ENCODE results near the gene GLMP.
A peak's percentile ranks its signal among the peaks of the same experiment; 100 is the strongest.

The GLMP gene

DNA sequence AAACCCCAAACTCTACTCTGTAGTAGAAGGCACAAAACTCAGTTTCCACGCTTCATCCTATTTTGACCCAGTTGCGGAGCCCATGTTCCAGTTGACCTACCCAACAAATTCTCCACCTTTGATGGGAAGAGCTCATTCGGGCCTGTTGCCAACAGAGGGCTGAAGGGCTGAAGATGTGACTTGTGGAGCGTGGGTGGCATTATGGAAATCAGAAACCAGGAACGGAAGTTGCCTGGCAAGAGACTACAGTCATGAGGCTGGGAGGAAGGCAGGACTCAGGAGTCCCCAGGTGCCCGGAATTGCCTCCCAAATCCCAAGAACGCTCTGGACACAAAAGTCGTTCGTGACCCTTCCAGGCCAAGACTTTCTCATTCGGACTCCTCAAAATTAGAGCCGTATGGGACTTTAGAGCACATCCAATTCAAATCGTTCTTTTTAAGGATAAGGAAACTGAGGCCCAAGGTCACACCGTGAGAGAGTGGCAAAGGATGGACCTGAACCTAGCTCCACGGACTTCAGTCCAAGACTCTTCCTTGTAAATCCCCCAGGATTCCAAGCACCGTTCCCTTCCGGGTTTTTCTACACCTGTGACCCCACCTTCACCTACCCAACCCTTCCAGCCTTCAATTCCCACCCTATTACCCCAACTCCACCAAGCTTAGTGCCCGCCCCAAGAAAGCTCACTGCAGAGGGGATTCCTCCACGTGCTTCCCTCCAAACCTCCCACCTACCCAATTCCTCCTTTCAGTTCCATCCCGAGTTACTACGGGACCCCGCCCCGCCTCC is 13.6 kb downstream of the GLMP start:
- TF ChIP-seq POLR2AphosphoS5 (IDR thresholded peaks at IDR 0.05; ENCODE audit: low read depth, low read length) (0 out of 2 replicates have a peak, but pooled peaks have one; percentile 45), TAF1 (IDR thresholded peaks at IDR 0.05; ENCODE audit: low read depth, low read length) (no peak), PAX5 (IDR thresholded peaks at IDR 0.05; ENCODE audit: insufficient read depth, low read length, severe bottlenecking) (no peak), SPI1 (IDR thresholded peaks at IDR 0.05; ENCODE audit: low read depth, low read length) (no peak), POU2F2 (IDR thresholded peaks at IDR 0.05; ENCODE audit: low read depth, low read length) (no peak), POLR2A (IDR thresholded peaks at IDR 0.05; ENCODE audit: low read depth, low read length) (peak; percentile 7; the same call in 1 of the 2 replicates)
- DNase-seq (ENCODE audit: insufficient read length, low spot score) (no peak), FAIRE-seq (no peak)

DNA sequence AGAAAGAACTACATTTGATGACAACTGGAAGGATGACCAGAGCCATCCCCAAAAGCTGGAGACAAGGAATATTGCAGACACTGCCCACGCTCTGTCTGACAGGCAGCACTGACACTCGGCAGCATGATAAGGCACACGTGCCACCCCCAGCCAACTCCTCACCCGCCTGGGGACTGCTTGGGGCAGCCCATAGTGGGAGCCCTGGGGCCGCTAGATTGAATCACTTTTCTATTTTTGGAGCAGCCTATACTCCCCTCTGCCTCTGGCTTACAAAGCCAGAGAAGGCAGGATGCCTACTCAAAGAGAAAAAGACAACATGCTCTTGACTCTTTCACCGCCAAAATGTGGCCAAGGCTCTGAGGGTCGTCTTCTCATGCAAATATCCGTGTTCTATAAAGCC is 14.2 kb downstream of the GLMP start:
- 0 out of 2 replicates have a peak, but pooled peaks have one; percentile 22 for TF ChIP-seq POLR2AphosphoS5 (IDR thresholded peaks at IDR 0.05; ENCODE audit: low read depth, low read length)
- no peak for TF ChIP-seq PAX5 (IDR thresholded peaks at IDR 0.05; ENCODE audit: insufficient read depth, low read length, severe bottlenecking)
- no peak for TF ChIP-seq TAF1 (IDR thresholded peaks at IDR 0.05; ENCODE audit: low read depth, low read length)
- TF ChIP-seq SPI1 (IDR thresholded peaks at IDR 0.05; ENCODE audit: low read depth, low read length) = no peak
- TF ChIP-seq POU2F2 (IDR thresholded peaks at IDR 0.05; ENCODE audit: low read depth, low read length) = 0 out of 2 replicates have a peak, but pooled peaks have one; percentile 23
- peak; percentile 39; the same call in 1 of the 2 replicates for TF ChIP-seq POLR2A (IDR thresholded peaks at IDR 0.05; ENCODE audit: low read depth, low read length)
- peak; percentile 41 for DNase-seq (ENCODE audit: insufficient read length, low spot score)
- FAIRE-seq = peak; percentile 85

DNA sequence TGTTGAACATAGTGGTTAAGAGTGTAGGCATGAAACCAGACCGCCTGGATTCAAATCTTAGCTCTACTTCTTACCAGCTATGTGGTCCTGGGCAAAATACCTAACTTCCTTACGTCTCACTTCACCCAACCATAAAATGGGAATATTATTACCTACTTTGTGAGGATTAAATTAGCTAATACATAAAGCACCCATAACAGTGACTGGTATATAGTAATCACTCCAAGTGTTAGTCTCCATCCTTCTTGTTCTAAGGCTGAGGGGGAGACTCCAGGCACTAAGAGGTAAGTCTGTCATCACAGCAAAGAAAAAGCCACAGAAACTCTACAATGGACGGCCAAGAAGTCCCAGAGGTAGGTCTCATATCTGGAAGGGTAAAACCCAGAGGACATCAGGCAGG is 15.6 kb downstream of the GLMP start:
- no peak for FAIRE-seq

DNA sequence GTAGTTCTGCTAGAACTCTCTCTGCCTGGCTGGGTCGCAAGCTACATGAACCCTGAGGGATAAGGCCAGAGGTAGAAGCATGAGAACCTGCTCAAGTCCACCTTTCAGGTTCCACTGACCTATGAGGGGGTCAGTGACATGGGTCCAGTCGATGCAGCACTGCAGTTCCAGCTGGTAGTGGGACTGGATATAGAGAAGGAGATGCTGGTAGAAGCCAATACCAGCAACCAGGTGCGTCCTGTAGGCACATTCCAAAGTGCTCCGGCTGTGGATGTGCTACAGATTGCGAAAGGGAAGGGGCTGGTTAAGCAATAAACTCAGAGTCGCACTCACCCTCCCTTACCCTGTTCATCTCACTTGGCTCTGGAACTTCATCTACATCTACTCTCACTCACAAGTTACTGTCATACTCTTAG is 18.5 kb downstream of the GLMP start:
- no peak for FAIRE-seq
- DNase-seq (ENCODE audit: insufficient read length, low spot score) = no peak
- no peak for TF ChIP-seq TAF1 (IDR thresholded peaks at IDR 0.05; ENCODE audit: low read depth, low read length)
- no peak for TF ChIP-seq PAX5 (IDR thresholded peaks at IDR 0.05; ENCODE audit: insufficient read depth, low read length, severe bottlenecking)
- no peak for TF ChIP-seq SPI1 (IDR thresholded peaks at IDR 0.05; ENCODE audit: low read depth, low read length)
- TF ChIP-seq POU2F2 (IDR thresholded peaks at IDR 0.05; ENCODE audit: low read depth, low read length) = no peak
- no peak for TF ChIP-seq POLR2A (IDR thresholded peaks at IDR 0.05; ENCODE audit: low read depth, low read length)
- no peak for TF ChIP-seq POLR2AphosphoS5 (IDR thresholded peaks at IDR 0.05; ENCODE audit: low read depth, low read length)

More for the DNA sequence above, 15.6 kb downstream of the GLMP start:
- no peak for TF ChIP-seq POLR2A (IDR thresholded peaks at IDR 0.05; ENCODE audit: low read depth, low read length)
- no peak for TF ChIP-seq TAF1 (IDR thresholded peaks at IDR 0.05; ENCODE audit: low read depth, low read length)
- DNase-seq (ENCODE audit: insufficient read length, low spot score) = no peak

DNA sequence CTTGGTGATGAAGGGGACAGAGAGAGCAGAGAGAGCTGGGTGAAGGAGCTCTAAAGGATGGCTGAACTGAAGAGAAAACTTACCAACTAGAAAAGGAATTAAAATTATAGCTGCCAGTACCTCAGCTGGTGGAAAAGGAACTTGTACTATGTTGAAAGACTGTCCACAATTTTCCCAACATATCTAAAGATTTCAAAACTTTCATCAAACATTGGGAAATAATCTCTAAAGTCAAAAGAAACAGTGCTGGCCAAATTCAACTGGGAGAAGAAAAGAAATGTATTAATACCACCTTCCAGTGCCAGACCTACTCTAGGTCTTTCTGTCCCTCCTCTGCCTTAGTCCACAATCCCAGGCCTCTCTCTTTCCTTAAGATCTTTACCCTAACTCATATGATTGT is 18.9 kb downstream of the GLMP start:
- TF ChIP-seq SPI1 (IDR thresholded peaks at IDR 0.05; ENCODE audit: low read depth, low read length) (no peak), POLR2A (IDR thresholded peaks at IDR 0.05; ENCODE audit: low read depth, low read length) (no peak), PAX5 (IDR thresholded peaks at IDR 0.05; ENCODE audit: insufficient read depth, low read length, severe bottlenecking) (no peak), POU2F2 (IDR thresholded peaks at IDR 0.05; ENCODE audit: low read depth, low read length) (no peak), TAF1 (IDR thresholded peaks at IDR 0.05; ENCODE audit: low read depth, low read length) (no peak), POLR2AphosphoS5 (IDR thresholded peaks at IDR 0.05; ENCODE audit: low read depth, low read length) (no peak)
- no peak for DNase-seq (ENCODE audit: insufficient read length, low spot score)
- no peak for FAIRE-seq

DNA sequence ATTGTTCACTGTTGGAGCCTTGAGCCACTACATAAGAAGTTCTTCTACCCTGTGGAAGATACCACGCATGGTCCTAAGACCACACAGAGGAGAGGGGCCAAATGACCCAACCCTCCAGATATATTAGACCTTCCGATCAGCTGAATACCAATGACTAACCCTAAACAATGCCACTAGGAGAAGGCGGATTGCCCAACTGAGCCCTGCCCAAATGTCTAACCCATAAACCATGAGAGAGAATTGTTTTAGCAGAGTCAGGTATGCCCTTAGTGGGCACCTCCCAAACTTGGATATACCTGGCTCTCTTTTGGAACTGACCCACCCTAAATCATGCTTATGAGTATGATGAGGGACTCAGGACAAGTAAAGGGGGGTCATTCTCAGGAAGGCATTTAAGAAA is 25.2 kb downstream of the GLMP start:
- DNase-seq (ENCODE audit: insufficient read length, low spot score) (no peak), FAIRE-seq (no peak)
- no peak for TF ChIP-seq TAF1 (IDR thresholded peaks at IDR 0.05; ENCODE audit: low read depth, low read length)
- TF ChIP-seq POU2F2 (IDR thresholded peaks at IDR 0.05; ENCODE audit: low read depth, low read length) = no peak
- TF ChIP-seq SPI1 (IDR thresholded peaks at IDR 0.05; ENCODE audit: low read depth, low read length) = no peak
- TF ChIP-seq PAX5 (IDR thresholded peaks at IDR 0.05; ENCODE audit: insufficient read depth, low read length, severe bottlenecking) = no peak
- no peak for TF ChIP-seq POLR2AphosphoS5 (IDR thresholded peaks at IDR 0.05; ENCODE audit: low read depth, low read length)
- TF ChIP-seq POLR2A (IDR thresholded peaks at IDR 0.05; ENCODE audit: low read depth, low read length) = no peak

DNA sequence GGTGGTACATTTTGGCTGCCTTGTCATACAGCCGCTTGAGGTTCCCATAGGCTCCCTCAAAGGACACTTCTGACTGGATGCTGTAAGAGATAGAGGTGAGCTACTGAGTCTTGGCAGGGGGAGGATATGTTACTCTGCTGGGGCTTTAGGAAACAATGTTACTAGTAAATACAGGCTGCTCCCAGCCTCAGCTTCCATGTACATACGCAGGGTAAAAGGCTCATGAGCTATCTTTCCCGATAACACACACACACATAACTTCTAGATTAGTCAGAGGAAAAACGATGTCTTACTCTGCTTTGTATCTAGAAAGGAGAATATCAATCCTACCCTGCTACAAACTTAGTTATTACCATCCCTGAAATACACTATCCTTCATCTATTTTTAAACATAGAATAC is 27.1 kb downstream of the GLMP start:
- FAIRE-seq (no peak), DNase-seq (ENCODE audit: insufficient read length, low spot score) (no peak)
- TF ChIP-seq POLR2A (IDR thresholded peaks at IDR 0.05; ENCODE audit: low read depth, low read length) (no peak), PAX5 (IDR thresholded peaks at IDR 0.05; ENCODE audit: insufficient read depth, low read length, severe bottlenecking) (no peak), POLR2AphosphoS5 (IDR thresholded peaks at IDR 0.05; ENCODE audit: low read depth, low read length) (no peak), SPI1 (IDR thresholded peaks at IDR 0.05; ENCODE audit: low read depth, low read length) (no peak), POU2F2 (IDR thresholded peaks at IDR 0.05; ENCODE audit: low read depth, low read length) (no peak), TAF1 (IDR thresholded peaks at IDR 0.05; ENCODE audit: low read depth, low read length) (no peak)

DNA sequence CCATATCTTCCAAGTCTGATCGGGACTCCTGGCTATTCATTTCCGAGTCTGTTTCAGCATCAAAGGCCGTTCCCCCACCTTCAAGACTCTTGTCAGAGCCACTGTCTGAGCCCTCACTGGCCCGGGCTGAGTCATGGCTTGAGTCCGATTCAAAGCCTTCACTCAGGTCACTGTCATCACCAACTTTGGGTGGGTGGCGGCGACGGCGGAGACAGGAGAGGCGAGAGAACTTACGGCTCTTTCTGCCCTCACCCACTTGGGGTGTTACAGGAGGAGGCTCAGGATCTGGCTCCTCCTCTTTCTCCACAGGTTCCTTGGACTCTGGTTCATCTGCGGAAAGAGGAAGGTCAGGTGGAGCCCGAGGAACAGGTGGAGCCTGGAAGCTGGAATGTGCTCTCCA is 29.4 kb downstream of the GLMP start:
- FAIRE-seq (no peak), DNase-seq (ENCODE audit: insufficient read length, low spot score) (no peak)
- TF ChIP-seq POLR2A (IDR thresholded peaks at IDR 0.05; ENCODE audit: low read depth, low read length) (no peak), POLR2AphosphoS5 (IDR thresholded peaks at IDR 0.05; ENCODE audit: low read depth, low read length) (no peak)

DNA sequence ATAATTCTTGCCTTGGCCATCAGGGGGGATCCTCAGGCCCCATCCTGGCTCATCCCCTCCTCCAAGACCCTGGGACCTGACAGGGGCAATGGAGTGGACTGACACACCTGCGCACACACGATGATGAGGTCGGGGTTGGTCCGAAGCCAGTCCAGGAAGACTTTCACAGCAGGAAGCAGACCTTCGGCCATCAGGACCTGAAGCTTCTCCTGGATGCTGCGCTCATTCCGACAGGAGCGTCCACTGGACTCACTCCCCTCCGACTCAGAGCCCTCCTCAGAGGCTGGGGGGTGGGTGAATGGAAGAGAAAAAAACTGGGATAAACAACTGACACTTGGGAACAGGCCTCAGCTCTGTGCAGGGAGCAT is 32.2 kb downstream of the GLMP start:
- DNase-seq (ENCODE audit: insufficient read length, low spot score) (no peak), FAIRE-seq (no peak)
- no peak for TF ChIP-seq TAF1 (IDR thresholded peaks at IDR 0.05; ENCODE audit: low read depth, low read length)
- TF ChIP-seq POU2F2 (IDR thresholded peaks at IDR 0.05; ENCODE audit: low read depth, low read length) = no peak
- no peak for TF ChIP-seq POLR2A (IDR thresholded peaks at IDR 0.05; ENCODE audit: low read depth, low read length)
- TF ChIP-seq POLR2AphosphoS5 (IDR thresholded peaks at IDR 0.05; ENCODE audit: low read depth, low read length) = no peak
- no peak for TF ChIP-seq SPI1 (IDR thresholded peaks at IDR 0.05; ENCODE audit: low read depth, low read length)
- no peak for TF ChIP-seq PAX5 (IDR thresholded peaks at IDR 0.05; ENCODE audit: insufficient read depth, low read length, severe bottlenecking)
